Measurements from ENCODE around the gene CACFD1. TPM values are rescaled to one million over a fixed set of nuclear protein-coding genes. Genes with fewer than 3 reads are reported as not detected.

Gene CACFD1
- total RNA-seq, 1 donor from 2014 or later = 1.1 TPM

DNA sequence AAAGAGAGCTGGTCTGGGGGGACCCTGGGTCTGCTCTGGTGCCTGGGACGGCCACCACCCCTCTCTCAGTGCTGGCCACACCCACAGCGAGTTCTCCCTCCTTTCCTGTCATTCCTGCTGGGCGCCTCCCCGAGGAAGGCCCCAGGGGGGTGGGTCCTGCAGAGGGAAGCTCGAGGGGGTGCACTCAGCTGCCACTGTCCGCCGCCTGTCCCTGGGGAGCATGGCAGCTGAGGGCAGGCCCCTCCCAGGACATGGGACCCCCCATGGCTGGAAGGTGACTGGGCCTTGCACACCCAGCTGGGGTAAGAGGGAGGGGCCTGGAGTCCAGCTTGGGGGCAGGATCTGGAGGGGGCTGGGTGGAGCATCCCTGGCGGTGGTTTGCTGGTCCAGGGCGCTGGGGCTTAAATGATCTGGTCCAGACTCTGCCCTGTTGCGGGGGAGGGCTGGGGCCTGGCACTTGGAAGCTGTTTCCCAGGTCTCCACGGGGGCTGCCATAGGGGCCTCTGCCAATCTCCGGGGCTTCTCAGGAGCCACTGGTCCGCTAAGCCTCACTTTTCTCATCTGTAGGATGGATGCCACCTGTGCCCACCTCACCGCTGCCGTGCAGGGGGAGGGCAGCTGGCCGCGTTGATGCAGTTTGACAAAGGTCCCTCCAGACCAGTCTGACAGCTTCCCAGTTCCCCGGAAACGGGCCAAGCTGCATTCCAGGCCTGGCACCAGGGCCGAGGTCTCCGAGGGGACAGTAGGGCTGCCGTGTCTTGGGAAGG lies 25.1 kb downstream of the CACFD1 start:
- DNase-seq (ENCODE audit: low spot score) = no peak
- Mint-ChIP-seq H3K4me3 (no peak overlapping the region), H3K36me3 (ENCODE audit: low read depth) (no peaks in the 10 kb centered on the region), H3K9me3 (no peaks in the 10 kb centered on the region), H3K4me1 (ENCODE audit: low read depth) (peaks cover 8% of the 10 kb centered on the region), H3K27me3 (ENCODE audit: insufficient read depth) (peaks cover 12% of the 10 kb centered on the region), H3K27ac (no peak overlapping the region)
- intact Hi-C loops (cut with micrococcal nuclease) = loop anchor here (5.0 kb wide), 1 partner anchor 138 kb away; the partner anchor contains the start of genes MED22 and RPL7A

DNA sequence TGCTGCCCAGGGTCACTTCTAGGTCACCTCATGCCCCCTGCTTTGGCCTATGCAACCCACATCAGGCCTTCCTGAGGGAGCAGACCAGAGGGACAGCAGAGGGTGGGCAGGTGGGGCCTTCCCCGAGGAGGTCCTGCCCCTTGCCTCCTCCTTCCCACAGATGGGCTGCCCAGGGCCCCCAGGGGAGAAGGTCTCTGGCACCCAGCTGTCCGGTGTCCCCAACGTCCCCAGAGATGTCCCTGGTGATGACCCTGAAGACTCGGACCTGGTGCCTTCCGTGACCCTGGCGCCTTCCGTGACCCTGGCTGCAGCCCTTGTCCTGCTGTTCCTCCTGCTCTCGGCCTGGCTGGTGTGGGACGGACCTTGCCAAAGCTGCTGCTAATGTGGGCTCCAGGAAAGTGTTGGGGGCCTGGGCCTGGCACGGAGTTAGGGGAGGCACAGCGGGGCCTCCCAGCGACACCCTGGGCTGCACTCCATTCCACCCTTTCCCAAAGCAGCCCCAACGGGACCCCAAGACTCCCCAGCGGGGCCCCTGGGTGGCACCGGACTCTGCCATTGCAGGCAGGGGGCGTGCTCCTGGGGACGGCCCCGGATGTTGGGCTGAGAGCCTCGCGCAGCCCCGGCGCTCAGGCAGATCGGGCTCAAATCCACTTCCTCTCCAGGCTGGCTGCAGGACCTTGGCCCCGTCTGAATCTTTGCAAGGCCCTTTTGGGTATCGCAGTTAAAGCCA lies 25.9 kb downstream of the CACFD1 start:
- Mint-ChIP-seq H3K9me3 (no peaks in the 10 kb centered on the region), H3K27ac (no peak overlapping the region), H3K4me1 (ENCODE audit: low read depth) (peaks cover 6% of the 10 kb centered on the region), H3K36me3 (ENCODE audit: low read depth) (no peaks in the 10 kb centered on the region), H3K4me3 (no peak overlapping the region), H3K27me3 (ENCODE audit: insufficient read depth) (peaks cover 11% of the 10 kb centered on the region)
- no peak for DNase-seq (ENCODE audit: low spot score)
- intact Hi-C loops (cut with micrococcal nuclease) = loop anchor here (1.0 to 5.0 kb wide), 8 partner anchors 78 to 508 kb away; partner anchors contain the start of genes MED22 and RPL7A

DNA sequence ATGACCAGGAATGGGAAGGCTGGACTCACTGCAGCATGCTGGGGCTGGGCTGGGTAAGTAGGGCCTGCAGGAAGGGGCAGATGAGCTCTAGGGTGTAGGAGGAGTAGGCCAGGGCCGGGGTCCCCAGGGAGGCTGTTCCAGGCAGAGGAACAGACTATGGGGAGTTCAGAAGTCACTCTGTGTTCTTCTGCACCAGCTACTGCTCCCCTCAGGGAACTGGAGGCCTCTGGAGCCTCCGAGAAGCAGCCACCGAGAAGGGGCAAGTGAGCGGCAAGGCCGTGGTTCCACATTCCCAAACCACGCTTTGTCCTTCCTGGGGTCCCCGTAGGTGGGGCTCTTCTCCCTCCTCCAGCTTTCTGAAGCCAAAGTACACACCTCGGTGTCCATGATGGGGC lies 27.6 kb downstream of the CACFD1 start:
- Mint-ChIP-seq H3K4me3 (no peak overlapping the region), H3K36me3 (ENCODE audit: low read depth) (no peaks in the 10 kb centered on the region), H3K27ac (no peak overlapping the region), H3K9me3 (no peaks in the 10 kb centered on the region), H3K27me3 (ENCODE audit: insufficient read depth) (peaks cover 8% of the 10 kb centered on the region), H3K4me1 (ENCODE audit: low read depth) (peaks cover 6% of the 10 kb centered on the region)
- intact Hi-C loops (cut with micrococcal nuclease) = loop anchor here (2.0 to 5.0 kb wide), 2 partner anchors 117 to 140 kb away; partner anchors contain the start of genes MED22 and RPL7A
- no peak for DNase-seq (ENCODE audit: low spot score)

DNA sequence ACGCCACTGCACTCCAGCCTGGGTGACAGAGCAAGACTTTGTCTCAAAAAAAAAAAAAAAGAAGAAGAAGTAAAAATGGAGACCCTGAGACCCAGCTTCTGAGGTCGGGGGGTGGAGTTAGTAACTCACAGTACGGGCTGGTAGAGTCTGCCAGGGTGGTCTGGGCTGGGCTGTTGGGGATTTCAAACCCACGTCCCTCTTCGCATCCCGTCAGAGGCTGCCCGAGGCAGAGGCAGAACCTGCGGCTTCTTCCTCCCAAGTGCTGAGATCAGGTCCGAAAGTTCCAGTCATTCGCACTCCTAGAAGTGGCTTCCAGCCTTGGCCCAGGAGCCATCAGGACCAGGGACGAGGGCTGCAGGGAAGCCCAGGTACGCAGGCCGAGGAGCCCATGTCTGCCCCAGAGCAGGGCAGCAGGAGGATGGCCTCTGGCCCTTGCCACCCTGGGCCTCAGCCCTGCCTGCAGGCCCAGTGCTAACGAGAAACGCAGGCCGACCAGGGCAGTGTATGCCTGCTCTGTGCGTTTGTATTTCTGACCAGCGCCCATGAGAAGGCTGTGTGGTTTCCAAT lies 29.0 kb downstream of the CACFD1 start:
- Mint-ChIP-seq H3K27me3 (ENCODE audit: insufficient read depth) (peaks cover 2% of the 10 kb centered on the region), H3K4me3 (no peak overlapping the region), H3K27ac (no peak overlapping the region), H3K4me1 (ENCODE audit: low read depth) (peaks cover 6% of the 10 kb centered on the region), H3K9me3 (no peaks in the 10 kb centered on the region), H3K36me3 (ENCODE audit: low read depth) (no peaks in the 10 kb centered on the region)
- intact Hi-C loops (cut with micrococcal nuclease) = loop anchor here (5.0 kb wide), 1 partner anchor 141 kb away; the partner anchor contains the start of genes MED22 and RPL7A
- DNase-seq (ENCODE audit: low spot score) = no peak

DNA sequence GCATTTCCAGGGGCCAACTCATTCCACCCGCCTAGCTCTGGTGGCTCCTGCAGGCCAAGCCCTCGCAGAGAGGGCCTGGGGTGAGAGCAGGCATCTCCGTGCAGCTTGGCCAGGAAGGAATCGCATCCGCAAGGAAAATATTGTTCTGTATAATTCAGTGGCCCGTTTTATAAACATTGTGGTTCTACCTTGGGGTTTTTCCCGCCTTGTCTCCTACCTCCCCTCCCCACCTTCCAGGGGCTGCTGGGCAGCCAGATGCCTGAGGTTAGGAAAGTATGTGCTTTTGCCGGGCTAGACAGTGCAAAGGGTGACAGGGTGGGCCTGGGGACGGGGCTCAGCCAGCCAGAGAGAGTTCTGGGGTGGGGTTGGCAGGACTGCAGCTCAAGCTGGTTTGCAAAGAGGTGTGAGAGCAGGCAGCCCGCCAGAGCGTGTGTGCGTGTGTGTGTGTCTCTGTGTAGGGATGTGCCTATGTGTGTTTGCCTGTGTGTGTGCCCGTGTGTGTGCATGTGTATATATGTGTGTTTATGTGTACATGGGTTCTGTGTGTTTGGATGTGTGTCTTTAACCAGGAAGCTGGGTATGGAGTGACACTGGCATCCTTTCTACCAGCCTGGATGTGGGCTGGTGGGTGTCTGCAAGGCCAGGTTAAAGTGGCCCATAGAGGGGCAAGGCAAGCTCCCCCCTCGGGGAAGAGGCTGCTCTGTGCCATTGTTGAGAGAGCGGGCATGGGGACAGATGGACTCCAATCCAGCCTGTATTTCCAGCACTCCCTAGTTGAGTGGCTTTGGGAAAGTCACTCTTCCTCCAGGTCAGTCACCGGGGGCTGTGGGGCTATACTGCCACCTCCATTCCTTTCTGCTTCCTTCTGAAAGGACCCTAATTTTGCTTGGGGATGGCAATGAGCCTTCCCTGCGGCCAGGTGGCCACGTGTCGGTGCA lies 29.7 kb downstream of the CACFD1 start:
- Mint-ChIP-seq H3K4me3 (no peak overlapping the region), H3K4me1 (ENCODE audit: low read depth) (peaks cover 6% of the 10 kb centered on the region), H3K27me3 (ENCODE audit: insufficient read depth) (no peaks in the 10 kb centered on the region), H3K9me3 (no peaks in the 10 kb centered on the region), H3K36me3 (ENCODE audit: low read depth) (no peaks in the 10 kb centered on the region), H3K27ac (no peak overlapping the region)
- DNase-seq (ENCODE audit: low spot score) = no peak
- intact Hi-C loops (cut with micrococcal nuclease) = loop anchor here (5.0 kb wide), 1 partner anchor 142 kb away; the partner anchor contains the start of genes MED22 and RPL7A

DNA sequence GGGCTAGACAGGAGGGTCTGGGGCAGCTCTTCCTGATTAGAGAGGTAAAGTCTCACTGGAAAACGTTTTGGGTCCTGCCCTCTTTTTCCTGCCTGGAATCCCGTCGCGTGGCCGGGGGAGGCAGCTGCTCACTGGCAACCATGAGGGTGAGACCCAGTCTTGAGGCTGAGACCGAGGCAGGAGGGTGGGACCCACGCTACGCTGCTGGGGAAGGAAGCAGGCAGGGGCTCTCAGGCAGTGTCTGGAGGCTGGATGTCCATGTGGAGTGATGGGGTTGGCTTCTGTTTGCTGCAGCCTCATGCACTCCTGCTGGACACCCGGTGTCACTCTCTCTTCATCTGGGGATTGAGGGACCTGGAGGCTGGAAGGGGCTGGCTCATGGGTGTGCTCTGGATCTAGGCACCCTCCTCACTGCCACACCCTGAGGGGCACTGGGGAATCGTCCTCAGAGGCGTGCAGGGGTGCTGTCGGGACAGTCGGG lies 30.5 kb downstream of the CACFD1 start:
- Mint-ChIP-seq H3K4me1 (ENCODE audit: low read depth) (peaks cover 6% of the 10 kb centered on the region), H3K4me3 (no peak overlapping the region), H3K9me3 (no peaks in the 10 kb centered on the region), H3K27me3 (ENCODE audit: insufficient read depth) (no peaks in the 10 kb centered on the region), H3K36me3 (ENCODE audit: low read depth) (no peaks in the 10 kb centered on the region), H3K27ac (no peak overlapping the region)
- intact Hi-C loops (cut with micrococcal nuclease) = no loop called here
- DNase-seq (ENCODE audit: low spot score) = no peak

DNA sequence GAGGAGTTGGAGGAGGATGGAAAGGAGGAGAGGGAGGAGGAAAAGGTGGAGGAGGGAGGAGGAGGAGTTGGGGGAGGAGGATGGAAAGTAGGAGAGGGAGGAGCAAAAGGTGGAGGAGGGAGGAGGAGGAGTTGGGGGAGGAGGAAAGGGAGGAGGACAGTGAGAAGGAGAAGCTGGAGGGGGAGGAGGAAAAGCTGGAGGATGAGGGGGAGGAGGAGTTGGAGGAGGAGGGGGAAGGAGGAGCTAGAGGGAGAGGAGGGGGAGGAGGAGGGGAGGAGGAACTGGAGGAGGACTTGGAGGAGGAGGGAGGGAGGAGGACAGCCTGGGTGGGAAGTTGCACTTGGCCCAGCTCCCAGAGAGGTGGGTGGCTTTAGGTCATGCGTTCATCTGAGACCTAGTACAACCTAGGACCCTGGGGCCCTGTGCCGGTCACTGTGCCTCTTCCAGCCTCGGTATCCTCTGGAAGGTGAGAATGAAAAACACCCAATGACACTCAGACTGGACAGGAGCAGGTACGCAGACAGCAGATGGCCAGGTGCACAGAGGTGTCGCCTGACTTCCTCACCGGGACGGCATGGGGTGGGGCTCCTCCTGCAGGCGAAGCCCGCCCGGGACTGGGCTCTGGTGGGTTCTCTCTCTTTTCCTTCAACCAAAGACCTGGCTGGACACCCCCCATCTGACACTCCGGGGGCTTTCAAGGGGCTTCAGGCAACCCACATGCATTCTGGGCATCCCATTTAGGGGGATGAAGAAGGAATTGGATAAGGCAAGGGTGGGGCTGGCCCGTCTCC lies 31.3 kb downstream of the CACFD1 start:
- H3K9me3 Mint-ChIP-seq = no peaks in the 10 kb centered on the region
- H3K36me3 Mint-ChIP-seq (ENCODE audit: low read depth) = no peaks in the 10 kb centered on the region
- peaks cover 5% of the 10 kb centered on the region for H3K4me1 Mint-ChIP-seq (ENCODE audit: low read depth)
- no peak for DNase-seq (ENCODE audit: low spot score)
- H3K27ac Mint-ChIP-seq = no peak overlapping the region
- no peak overlapping the region for H3K4me3 Mint-ChIP-seq
- no peaks in the 10 kb centered on the region for H3K27me3 Mint-ChIP-seq (ENCODE audit: insufficient read depth)
- intact Hi-C loops (cut with micrococcal nuclease) = no loop called here

DNA sequence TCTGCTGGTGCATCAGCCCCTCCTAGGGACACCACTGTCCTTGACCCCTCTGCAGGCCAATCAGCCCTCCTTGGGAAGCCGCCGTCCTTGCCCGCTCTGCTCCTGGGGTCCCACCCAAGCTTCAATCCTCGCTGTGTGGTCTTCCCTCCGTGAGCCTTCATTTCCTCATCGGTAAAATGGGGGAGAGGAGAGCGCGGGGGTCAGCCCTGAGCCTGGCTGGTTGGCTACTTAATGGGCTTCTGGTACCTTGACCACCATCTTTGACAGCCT lies 31.8 kb downstream of the CACFD1 start:
- Mint-ChIP-seq H3K27me3 (ENCODE audit: insufficient read depth) (no peaks in the 10 kb centered on the region), H3K4me3 (no peak overlapping the region), H3K27ac (no peak overlapping the region), H3K4me1 (ENCODE audit: low read depth) (no peaks in the 10 kb centered on the region), H3K36me3 (ENCODE audit: low read depth) (no peaks in the 10 kb centered on the region), H3K9me3 (no peaks in the 10 kb centered on the region)
- DNase-seq (ENCODE audit: low spot score) = no peak
- intact Hi-C loops (cut with micrococcal nuclease) = no loop called here

DNA sequence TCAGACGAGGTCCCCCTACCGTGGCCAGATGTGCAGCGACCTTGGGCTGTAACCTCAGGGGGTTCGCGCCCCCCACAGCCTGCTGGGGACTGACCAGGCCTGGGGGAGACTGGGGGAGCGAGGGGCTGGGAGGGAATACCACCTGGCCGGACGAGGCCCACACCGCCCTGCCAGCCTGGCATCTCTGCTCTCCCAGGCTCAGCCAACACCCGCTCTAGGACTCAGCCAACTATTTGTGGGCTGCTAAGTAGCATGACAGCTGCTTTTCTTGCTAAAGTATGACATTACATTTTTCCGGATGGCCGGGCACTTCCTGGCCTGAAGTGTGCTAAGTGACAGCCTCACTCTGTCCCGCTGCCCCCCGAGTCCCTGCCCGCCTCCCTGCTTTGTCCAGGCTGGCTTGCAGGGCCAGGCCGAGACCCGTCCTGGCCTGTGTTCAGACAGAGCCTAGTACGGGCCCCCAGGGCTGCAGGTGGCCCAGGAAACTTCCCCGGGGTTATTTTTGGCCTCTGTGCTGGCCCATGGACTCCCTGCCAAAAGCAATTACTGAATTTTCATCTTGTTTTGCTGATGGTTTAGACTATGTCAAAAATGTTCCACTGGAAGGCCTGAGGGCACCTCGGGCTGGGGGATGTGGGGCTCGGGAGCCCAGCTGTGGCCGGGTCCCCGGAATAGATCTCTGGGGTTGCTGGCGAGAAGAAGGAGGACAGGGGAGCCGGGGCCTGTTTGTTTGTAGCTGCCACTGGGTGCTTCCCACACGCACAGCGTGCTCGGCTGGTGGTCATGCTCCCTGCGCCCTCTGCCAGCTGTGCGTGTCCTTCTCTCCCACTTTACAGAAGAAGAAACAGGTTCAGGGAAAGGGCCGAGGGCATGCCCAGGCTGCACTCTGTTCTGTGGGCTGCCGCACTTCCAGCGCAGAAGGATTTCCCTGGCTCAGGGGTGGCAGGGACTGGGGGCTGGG lies 32.6 kb downstream of the CACFD1 start:
- Mint-ChIP-seq H3K27ac (no peak overlapping the region), H3K4me1 (ENCODE audit: low read depth) (no peaks in the 10 kb centered on the region), H3K27me3 (ENCODE audit: insufficient read depth) (no peaks in the 10 kb centered on the region), H3K4me3 (no peak overlapping the region), H3K36me3 (ENCODE audit: low read depth) (no peaks in the 10 kb centered on the region), H3K9me3 (no peaks in the 10 kb centered on the region)
- intact Hi-C loops (cut with micrococcal nuclease) = no loop called here
- DNase-seq (ENCODE audit: low spot score) = no peak

DNA sequence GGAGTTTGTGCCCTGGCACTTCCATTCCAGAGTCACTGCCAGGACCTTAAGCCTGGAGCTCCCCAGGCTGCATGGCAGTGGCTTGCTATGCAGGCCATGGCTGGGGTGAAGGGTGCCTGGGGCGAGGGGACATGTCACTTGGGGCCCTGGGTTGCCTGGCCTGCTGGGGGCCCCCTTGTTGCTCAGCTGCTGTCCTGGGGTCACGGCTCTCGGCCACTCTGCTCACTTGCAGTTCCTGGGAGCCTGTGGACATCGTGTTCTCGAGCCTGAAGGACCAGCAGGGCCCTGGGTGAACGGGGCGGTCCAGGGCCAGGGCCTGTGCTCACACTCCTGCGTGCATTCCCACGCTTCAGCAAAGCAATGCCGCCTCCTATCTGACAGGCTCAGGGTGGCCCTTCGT lies 33.6 kb downstream of the CACFD1 start:
- intact Hi-C loops (cut with micrococcal nuclease) = no loop called here

More for the DNA sequence above, 33.6 kb downstream of the CACFD1 start:
- Mint-ChIP-seq H3K9me3 (no peaks in the 10 kb centered on the region), H3K27me3 (ENCODE audit: insufficient read depth) (no peaks in the 10 kb centered on the region), H3K27ac (no peak overlapping the region), H3K4me1 (ENCODE audit: low read depth) (no peaks in the 10 kb centered on the region), H3K4me3 (no peak overlapping the region), H3K36me3 (ENCODE audit: low read depth) (no peaks in the 10 kb centered on the region)
- DNase-seq (ENCODE audit: low spot score) = no peak

Data from activated T-helper 1 cell treated with anti-CD3 and anti-CD28 coated beads, Interleukin-12 subunit alpha, Interleukin-12 subunit beta, Interleukin-2, Interleukin-4 antibody, amounts not matched to agents 30 ng/mL and 10 ng/mL and 1 ng/mL, durations not matched to agents 14 hours and 24 hours and 36 hours (primary cell).